Lower leg skin (tissue), 3 donors: ENCODE results near the gene TRPC5OS.

Experiments
- POLR2A ChIP-seq, 2 donors: fragments of 450-650 bp; IDR thresholded peaks; one replicate each; pipeline ENCODE4 v1.6.1; 2016 to 2017; ENCODE audit warnings: antibody characterized with exemption in 2 of 2, mild to moderate bottlenecking in 1 of 2, moderate library complexity in 1 of 2
- TF ChIP-seq, protein P1 (sequence below), 3 donors: fragments of 450-650 bp; IDR thresholded peaks; one replicate each; pipeline ENCODE4 v1.5.1; 2016; ENCODE audit warnings: antibody characterized with exemption in 3 of 3, mild to moderate bottlenecking in 3 of 3, moderate library complexity in 2 of 3

GRCh38 chrX:111868726-111869638 is 7.0 kb upstream of the TRPC5OS start:
- TF ChIP-seq, protein P1, sequence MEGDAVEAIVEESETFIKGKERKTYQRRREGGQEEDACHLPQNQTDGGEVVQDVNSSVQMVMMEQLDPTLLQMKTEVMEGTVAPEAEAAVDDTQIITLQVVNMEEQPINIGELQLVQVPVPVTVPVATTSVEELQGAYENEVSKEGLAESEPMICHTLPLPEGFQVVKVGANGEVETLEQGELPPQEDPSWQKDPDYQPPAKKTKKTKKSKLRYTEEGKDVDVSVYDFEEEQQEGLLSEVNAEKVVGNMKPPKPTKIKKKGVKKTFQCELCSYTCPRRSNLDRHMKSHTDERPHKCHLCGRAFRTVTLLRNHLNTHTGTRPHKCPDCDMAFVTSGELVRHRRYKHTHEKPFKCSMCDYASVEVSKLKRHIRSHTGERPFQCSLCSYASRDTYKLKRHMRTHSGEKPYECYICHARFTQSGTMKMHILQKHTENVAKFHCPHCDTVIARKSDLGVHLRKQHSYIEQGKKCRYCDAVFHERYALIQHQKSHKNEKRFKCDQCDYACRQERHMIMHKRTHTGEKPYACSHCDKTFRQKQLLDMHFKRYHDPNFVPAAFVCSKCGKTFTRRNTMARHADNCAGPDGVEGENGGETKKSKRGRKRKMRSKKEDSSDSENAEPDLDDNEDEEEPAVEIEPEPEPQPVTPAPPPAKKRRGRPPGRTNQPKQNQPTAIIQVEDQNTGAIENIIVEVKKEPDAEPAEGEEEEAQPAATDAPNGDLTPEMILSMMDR (IDR thresholded peaks at IDR 0.05) = no peak
- TF ChIP-seq POLR2A (IDR thresholded peaks at IDR 0.05) = no peak
